ENCODE measurements around the gene PRIMA1.

PRIMA1 gene

DNA sequence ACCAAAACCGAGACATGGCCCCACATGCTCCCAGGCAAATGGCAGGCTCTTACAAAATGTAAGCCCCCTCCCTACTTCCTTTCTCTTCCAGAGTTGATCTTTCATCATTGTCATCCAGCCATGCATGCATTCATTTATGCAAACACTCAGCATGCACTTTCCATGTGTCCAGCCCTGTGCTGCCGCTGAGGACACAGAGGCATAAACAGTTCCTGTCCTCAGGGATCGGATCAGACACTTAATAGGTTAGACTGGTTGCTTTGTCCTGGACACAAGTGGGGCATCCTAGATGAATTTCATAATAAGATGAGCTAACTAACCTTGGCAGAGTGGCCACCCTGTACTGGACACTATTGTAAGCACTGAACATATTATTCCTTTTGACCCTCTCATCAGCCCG, 23.1 kb downstream of the PRIMA1 start:
- DNase-seq (ENCODE audit: low read depth) = no peak
- in situ Hi-C loops (cut with HindIII; ENCODE audit: low sequenced_read_pairs) = no loop called here
- no peak overlapping the region for H3K4me3 ChIP-seq (ENCODE audit: low read depth, low read length)
- TF ChIP-seq, protein P1, sequence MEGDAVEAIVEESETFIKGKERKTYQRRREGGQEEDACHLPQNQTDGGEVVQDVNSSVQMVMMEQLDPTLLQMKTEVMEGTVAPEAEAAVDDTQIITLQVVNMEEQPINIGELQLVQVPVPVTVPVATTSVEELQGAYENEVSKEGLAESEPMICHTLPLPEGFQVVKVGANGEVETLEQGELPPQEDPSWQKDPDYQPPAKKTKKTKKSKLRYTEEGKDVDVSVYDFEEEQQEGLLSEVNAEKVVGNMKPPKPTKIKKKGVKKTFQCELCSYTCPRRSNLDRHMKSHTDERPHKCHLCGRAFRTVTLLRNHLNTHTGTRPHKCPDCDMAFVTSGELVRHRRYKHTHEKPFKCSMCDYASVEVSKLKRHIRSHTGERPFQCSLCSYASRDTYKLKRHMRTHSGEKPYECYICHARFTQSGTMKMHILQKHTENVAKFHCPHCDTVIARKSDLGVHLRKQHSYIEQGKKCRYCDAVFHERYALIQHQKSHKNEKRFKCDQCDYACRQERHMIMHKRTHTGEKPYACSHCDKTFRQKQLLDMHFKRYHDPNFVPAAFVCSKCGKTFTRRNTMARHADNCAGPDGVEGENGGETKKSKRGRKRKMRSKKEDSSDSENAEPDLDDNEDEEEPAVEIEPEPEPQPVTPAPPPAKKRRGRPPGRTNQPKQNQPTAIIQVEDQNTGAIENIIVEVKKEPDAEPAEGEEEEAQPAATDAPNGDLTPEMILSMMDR (IDR thresholded peaks at IDR 0.05; ENCODE audit: low read depth, low read length, missing control alignments) = no peak

DNA sequence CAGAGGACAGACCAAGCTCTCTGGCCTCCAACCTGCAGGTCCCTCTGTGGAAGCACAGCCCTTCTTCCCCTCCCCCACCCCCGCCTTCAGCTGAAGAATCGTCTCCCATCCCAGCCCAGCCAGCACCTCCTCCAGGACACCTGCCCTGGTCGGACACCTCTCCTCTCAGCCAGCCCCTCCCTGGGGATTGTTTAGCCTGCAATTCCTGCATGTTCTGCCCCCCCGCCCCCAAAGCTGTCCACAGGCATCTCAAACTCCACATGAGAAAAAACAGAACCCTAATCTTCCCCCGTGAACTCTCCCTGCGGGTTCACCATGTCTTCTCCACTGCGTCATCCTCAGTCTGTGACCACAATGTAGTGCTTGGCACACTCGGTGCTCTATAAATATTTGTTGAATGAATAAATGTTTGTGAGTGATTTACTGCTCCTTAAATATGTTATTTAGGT, 24.1 kb downstream of the PRIMA1 start:
- in situ Hi-C loops (cut with HindIII; ENCODE audit: low sequenced_read_pairs) = no loop called here
- DNase-seq (ENCODE audit: low read depth) = no peak
- H3K4me3 ChIP-seq (ENCODE audit: low read depth, low read length) = no peak overlapping the region
- TF ChIP-seq, protein P1 (IDR thresholded peaks at IDR 0.05; ENCODE audit: low read depth, low read length, missing control alignments) = no peak

DNA sequence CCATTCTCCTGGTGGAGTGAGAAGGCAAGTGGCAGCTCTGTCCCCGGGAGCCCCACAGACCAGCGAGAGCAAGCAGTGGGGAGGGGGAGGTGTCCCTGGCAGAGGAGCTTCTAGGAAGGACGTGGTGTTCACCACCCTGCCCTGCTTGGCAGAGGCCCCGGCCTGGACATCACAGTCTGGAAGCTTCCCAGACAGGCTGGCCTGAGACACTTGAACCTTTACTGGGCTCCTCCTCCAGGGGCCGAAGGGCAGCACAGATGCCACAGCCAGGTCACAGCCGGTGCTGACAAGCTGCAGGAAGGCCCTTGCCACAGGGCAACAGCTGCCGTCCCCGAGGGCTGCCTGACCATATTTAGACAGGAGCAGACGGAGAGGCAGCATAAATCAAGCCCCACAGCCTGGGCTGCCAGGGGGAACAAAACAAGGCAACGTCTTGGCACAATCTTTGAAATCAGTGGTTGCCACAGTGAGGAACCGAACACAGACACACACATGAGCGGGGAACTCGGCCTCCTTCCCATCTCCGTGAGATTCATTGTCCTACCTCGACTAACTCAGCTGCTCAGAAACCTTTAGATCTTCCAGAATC, 28.5 kb downstream of the PRIMA1 start:
- no peak overlapping the region for H3K4me3 ChIP-seq (ENCODE audit: low read depth, low read length)
- TF ChIP-seq, protein P1 (IDR thresholded peaks at IDR 0.05; ENCODE audit: low read depth, low read length, missing control alignments) = no peak
- in situ Hi-C loops (cut with HindIII; ENCODE audit: low sequenced_read_pairs) = no loop called here
- DNase-seq (ENCODE audit: low read depth) = no peak

DNA sequence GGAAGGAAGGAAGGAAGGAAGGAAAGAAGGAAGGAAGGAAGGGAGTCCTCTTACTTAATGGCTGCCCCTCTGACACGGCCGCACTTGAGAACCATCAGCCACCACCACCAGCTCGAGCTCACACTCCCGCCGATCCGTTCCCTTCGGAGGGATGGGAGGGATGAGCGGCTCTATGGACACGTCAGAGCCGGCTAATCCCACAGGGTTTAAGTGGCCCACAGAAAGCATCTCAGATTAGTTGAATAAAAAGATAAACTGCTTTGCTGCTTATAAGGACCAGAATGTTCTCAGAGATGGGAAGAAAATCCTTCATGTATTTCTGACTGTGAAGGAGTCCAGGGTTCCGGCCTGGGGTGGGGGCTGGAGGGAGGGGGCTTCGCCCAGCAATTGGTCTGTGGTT, 31.1 kb downstream of the PRIMA1 start:
- TF ChIP-seq, protein P1 (IDR thresholded peaks at IDR 0.05; ENCODE audit: low read depth, low read length, missing control alignments) = no peak
- H3K4me3 ChIP-seq (ENCODE audit: low read depth, low read length) = no peak overlapping the region
- DNase-seq (ENCODE audit: low read depth) = no peak
- in situ Hi-C loops (cut with HindIII; ENCODE audit: low sequenced_read_pairs) = no loop called here

DNA sequence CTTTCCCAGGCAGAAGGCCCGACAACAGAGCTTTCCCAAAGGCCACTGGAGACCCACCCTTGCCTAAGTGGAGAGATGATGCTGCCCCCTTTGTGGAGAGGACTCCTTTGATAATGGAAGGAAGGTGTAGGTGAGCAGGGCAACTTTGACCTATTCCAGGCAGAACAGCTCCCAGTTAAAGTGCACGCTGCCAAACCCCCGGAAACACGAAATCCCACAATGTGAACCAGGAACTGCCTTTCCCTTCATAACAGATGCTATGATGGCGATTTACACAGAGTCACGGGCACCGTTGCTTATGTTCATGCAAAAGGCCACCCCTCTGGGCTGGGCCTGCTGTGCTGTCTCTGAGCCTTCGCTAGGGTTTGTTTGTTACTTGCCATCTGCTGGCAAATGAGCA, 34.6 kb downstream of the PRIMA1 start:
- TF ChIP-seq, protein P1 (IDR thresholded peaks at IDR 0.05; ENCODE audit: low read depth, low read length, missing control alignments) = no peak
- no peak overlapping the region for H3K4me3 ChIP-seq (ENCODE audit: low read depth, low read length)
- DNase-seq (ENCODE audit: low read depth) = no peak
- in situ Hi-C loops (cut with HindIII; ENCODE audit: low sequenced_read_pairs) = no loop called here

DNA sequence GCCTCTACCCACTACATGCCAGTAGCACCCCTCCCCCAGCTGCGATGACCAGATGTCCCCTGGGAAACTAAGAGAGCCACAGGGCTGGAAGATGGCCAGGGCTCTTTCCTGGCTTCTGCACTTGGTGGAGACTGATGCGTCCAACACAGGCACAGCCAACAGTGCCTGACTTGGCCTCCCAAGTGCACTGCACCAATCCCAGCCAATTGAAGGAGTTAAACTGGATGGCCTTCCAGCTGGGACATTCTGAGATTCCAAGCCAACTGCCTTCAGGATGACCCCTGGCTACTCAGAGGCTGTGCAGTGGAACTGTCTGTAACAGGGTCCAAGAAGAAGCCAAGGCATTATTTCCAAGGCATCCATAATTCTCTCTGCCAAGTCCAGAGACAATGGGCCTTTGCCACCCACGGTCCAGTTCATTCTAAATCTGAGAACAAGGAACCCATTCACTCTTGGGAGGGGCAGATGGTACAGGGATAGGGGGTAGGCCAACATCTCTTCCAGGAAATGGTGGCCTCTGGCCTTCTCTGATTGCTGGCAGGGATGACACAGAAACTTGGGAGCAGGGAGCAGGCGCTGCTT, 35.2 kb downstream of the PRIMA1 start:
- DNase-seq (ENCODE audit: low read depth) = no peak
- in situ Hi-C loops (cut with HindIII; ENCODE audit: low sequenced_read_pairs) = no loop called here
- no peak overlapping the region for H3K4me3 ChIP-seq (ENCODE audit: low read depth, low read length)
- TF ChIP-seq, protein P1 (IDR thresholded peaks at IDR 0.05; ENCODE audit: low read depth, low read length, missing control alignments) = no peak

Measured in astrocyte of the cerebellum (primary cell).